Stimulated activated CD4-positive, alpha-beta T cell treated with anti-CD3 and anti-CD28 coated beads, Interleukin-2, amount 100 ng/mL, for 24 hours (primary cell): ENCODE results near the gene CELSR1.
A peak's percentile ranks its signal among the peaks of the same experiment; 100 is the strongest.

Source experiments
- DNase-seq, 2 donors: peaks; one replicate each; pipeline ENCODE4 v3.0.0-alpha.2; 2020

CELSR1 gene

DNA sequence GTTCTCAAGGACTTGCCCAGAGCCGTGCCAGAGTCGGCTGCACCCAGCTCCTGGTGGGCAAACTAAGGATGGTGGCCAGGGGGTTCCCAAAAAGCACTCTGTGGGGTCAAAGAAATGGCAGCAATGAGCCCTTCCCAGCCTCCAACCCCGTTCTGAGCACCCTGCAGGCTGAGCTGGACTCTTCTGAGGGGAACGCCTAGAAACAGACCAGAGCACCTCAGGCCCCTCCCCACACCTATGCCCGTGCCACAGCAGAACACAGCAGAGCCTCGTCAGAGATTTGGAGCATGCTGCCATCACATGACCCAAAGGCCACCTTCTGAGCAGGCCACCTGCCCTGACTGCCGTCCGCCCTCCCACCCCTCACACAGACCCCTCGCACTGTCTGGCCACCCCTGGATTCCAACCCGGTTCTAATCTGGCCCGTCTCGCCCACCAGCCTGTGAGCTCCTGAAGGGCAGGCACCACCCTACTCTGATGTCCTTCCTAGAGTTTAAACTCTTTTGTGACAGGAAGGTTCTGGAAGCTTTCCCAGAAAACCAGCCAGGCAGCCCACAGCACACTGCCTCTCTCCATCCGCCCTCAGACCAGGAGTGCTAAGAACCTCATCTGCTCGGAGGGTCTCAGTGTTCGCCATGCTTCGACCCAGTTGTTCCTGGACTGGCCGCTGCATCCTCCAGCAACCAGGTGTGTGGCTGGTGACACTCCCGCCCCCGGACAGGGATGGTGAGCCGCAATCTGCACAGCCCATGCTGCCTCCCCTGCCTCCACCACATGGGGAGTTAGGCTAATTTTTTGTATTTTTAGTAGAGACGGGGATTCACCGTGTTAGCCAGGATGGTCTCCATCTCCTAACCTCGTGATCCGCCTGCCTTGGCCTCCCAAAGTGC is 97.6 kb downstream of the CELSR1 start:
- DNase-seq: no peak

- DNase-seq: no peak
These were observed 98.3 kb downstream of the CELSR1 start for GRCh38 chr22:46439111-46439510.

- no peak for DNase-seq
These were observed 99.6 kb downstream of the CELSR1 start for GRCh38 chr22:46437671-46438440.

GRCh38 chr22:46436595-46437175 is 100.7 kb downstream of the CELSR1 start:
- DNase-seq: no peak

DNA sequence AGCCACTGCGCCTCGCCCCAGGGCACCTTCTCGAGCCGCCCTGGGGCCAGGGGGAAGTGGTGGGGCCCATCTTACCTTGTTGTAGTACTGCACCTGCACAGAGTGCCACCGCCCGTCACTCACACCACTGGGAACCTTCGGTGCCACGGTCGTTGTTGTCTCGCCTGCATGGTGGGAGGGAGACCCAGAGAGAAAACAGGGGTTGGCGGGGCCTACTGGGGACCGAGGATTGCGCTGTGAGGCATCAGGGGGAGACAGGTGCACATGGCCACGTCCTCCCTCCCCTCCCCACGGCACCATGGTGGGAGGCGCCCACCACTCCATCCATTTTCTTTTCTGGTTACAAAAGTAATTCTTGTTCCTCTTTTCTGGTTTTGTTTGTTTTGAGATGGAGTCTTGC is 104.1 kb downstream of the CELSR1 start:
- DNase-seq: no peak

- peak; percentile 15 to 30 for DNase-seq
These were observed 105.0 kb downstream of the CELSR1 start for GRCh38 chr22:46432164-46433068.

GRCh38 chr22:46430961-46431838 is 106.2 kb downstream of the CELSR1 start:
- DNase-seq: no peak

GRCh38 chr22:46429325-46429853 is 108.0 kb downstream of the CELSR1 start:
- no peak for DNase-seq

DNA sequence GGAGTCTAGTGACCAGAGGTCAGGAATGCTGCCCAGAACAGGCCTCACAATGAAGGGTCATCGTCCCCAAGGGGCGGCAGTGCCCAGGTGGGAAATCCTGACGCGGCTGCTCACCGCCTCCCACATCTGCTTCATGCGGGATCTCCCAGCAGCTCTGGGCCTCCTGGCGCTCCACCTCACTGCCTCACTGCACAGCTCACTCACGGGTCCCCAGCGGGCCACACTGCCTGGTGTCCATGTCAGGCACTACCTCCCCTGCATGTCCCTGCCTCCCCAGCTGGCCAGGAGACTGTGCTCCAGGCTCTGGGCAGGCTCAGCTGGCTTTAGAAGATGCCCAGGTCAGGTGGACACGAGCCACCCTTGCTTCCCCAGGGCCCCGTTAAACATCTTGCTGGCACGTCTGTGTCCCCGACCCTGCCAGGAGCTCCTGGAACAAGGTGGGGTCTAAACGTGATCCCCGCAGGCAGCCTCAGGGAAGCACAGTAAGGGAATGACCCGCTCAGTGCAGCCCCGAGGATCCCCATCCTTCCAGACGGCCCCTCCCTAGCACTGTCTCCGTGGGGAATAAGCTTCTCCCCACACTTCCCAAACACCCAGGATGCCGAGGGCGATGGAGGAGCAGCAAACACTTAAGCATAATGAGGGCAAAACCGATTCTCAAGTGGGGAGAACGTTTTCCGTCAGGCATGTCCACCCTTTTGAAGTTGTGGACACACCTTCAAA is 108.7 kb downstream of the CELSR1 start:
- DNase-seq: no peak

GRCh38 chr22:46428171-46428570 is 109.2 kb downstream of the CELSR1 start:
- DNase-seq: no peak

GRCh38 chr22:46425016-46425415 is 112.4 kb downstream of the CELSR1 start:
- DNase-seq: no peak

DNA sequence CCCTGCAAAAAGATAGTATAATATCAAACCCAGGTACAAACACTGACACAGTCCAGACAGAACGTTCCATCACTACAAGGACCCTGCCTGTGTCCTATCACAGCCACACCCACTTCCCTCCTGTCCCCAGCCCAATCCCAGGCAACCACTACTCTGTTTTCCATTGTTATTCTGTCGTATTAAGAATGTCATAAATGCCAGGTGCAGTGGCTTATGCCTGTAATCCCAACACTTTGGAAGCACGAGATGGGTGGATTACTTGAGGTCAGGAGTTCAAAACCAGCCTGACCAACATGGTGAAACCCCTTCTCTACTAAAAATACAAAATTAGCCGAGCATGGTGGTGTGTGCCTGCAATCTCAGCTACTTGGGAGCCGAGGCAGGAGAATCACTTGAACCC is 112.9 kb downstream of the CELSR1 start:
- no peak for DNase-seq

DNA sequence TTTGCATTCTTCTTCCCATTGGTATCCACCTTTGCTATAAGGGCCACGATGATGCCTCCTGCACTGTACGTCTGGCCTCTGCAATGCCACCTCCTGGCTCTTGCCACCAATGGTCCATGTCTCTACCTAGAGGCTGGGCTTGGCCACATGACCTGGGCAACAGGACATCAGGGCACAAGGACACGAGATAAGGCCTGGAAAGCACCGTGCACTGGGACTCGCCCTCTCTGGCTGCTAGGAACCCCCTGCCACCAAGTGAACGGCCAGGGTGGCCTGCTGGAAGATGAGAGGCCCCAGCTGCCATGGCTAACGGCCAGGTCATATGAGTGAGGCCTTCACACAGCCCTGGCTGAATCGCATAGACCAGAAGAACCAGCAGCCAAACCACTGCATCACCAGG is 114.5 kb downstream of the CELSR1 start:
- no peak for DNase-seq

GRCh38 chr22:46421267-46421666 is 116.2 kb downstream of the CELSR1 start:
- DNase-seq: peak in 1 of 2 donors; percentile 12

- DNase-seq: no peak
These were observed 117.5 kb downstream of the CELSR1 start for GRCh38 chr22:46419754-46420571.

GRCh38 chr22:46418827-46419226 is 118.6 kb downstream of the CELSR1 start:
- no peak for DNase-seq

- DNase-seq: no peak
These were observed 119.7 kb downstream of the CELSR1 start for GRCh38 chr22:46417769-46418168.

DNA sequence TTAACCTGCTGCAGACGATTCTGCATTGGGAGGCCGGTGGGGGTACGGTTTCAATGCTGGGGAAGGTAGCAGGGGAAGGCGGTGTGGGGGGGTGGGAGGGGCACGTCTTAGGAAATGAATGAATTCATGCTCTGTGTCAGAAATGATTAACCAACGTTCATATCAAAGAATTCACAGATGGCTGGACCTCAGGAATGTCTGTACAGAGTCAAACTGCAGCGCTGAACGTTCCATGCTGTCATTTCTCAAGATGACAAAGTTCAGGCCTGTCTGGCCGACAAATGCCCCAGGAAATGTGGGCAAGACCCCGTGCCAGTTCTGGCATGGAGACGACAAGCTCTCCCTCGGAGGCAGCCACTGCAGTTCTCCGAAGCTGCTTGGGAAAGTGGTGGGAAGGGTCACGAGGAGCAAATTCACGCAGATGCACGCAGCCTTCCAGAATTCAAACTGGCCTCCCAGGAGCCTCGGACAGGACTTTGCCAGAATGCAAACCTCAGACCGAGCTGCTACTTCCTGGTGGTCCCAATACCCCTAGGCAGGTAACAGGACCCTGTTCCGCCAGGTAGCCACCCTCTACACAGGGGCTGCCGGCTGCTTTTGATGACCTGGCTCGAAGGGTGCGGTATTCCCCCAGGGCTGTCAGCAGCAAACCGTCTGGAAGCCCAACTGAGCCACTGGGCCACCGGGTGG is 120.4 kb downstream of the CELSR1 start:
- no peak for DNase-seq

- no peak for DNase-seq
These were observed 120.9 kb downstream of the CELSR1 start for GRCh38 chr22:46416520-46416871.
